Stimulated activated CD8-positive, alpha-beta memory T cell treated with anti-CD3 and anti-CD28 coated beads, Interleukin-4, amount 100 ng/mL, for 24 hours (primary cell): ENCODE measurements around the gene CAMTA1.
"Not testable (repeated sequence)": the region's sequence is repeated elsewhere in the genome, so short reads cannot be mapped to it uniquely, and the experiment has no call there.

ENCODE experiments used
- DNase-seq: peaks from one replicate; pipeline ENCODE4 v3.0.0-alpha.2; 2020; ENCODE audit warnings: low read depth

Gene CAMTA1

DNA sequence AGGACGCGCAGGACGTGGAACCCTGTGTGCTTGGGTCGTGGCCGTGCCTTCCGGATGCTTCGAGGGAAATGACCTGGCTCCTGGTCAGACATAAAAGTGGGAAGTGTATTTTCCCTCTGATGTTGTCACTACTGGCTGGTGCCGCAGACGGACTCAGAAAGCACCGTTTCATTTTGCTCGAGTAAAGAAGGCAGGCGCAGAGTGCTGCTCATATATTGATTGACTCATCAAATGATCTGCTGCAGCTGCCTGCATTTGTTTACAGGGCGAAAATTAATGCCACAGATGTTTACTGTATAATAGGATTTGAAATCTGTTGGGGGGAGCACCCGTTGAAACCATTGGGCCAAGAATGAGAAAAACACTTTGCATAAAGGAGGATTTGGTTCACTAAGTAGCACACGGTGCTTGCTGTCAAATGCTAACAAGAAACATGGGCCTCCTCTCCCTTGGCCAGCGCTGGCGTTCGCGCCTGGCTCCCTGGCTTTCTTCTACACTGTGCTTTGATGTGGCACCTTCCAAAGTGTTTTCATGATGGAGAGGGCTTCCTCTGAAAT lies 365.5 kb downstream of the CAMTA1 start:
- DNase-seq = no peak

DNA sequence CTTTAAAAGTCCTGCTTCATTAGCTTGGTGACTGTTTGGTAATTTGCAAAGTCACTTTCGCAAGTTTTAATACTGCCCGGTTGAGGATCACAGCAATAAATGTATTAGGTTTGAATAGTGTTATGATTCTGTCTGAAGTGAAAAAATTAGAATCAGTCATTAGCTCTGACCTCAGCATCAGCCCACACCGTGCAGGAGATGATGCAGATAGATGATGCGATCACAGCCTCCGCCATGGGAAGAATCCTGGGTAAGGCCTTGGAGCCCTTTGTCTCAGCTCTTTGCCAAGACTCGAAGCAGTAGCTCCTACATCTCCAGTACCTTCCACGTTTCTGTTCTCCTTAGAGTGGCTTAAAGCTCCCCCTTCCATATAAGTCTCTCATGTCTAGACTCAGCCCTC lies 366.7 kb downstream of the CAMTA1 start:
- no peak for DNase-seq

DNA sequence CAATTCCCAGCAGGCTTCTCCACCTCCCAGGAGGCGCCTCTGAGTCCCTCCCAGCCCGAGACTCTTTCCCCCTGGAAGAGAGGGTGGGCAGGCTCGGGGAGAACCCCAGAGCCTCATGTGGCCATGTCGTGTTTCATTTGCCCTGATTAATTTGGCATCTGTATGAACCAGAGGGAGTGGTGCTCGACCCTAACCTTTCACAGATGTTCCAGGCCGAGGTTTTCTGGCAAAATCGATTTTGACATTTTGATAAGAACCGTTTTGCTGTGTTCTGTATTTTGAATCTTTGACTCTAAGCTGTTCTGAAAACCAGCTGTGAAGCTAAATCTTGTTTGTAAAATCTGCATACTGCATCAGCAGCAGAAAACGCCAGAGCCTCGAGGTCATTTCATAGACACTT lies 367.4 kb downstream of the CAMTA1 start:
- DNase-seq = no peak

DNA sequence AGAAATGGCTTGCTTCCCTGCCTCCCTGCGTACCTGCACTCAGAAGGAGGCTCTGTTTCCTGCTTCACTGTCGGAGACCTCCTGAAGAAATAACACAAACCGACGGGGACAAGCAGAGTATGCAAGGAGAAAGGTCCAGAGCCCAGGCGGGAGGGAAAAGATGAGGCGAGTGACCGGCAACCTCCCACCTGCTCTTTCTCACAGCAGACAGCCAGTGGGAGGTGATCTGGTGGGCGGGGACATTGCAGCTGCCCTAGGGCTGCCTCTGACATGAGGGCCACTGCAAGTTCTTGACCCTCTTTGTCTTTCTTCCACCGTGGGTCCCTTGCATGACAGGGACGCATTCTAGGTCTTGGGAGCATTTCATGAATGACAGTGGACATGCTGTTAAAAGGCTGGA lies 368.2 kb downstream of the CAMTA1 start:
- no peak for DNase-seq

DNA sequence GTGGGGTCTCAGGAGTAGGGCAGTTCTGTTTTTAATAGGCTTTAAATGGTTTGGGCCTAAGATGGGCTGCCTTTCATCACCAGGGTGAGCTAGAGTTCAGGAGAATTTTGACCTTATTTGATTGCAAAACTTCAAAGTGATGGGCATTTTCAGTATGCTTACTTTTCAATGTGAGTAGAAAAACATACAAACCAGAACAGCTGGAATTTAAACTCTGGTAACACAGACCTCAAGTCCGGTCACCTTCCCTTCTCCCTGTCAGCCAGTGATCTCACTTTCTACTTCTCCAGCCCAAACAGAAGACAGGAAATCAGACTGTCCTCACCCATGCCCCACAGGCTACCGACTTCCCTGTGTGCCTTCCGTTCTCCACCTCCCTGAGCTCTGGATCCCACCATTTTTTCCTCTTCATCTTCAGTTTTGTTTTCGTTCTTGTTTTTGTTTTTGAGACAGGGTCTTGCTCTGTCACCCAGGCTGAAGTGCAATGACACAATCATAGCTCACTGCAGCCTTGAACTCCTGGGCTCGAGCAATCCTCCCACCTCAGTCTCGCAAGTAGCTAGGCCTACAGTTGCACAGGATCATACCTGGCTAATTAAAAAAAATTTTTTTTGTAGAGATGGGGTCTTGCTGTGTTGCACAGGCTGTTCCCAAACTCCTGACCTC lies 374.0 kb downstream of the CAMTA1 start:
- no peak for DNase-seq

DNA sequence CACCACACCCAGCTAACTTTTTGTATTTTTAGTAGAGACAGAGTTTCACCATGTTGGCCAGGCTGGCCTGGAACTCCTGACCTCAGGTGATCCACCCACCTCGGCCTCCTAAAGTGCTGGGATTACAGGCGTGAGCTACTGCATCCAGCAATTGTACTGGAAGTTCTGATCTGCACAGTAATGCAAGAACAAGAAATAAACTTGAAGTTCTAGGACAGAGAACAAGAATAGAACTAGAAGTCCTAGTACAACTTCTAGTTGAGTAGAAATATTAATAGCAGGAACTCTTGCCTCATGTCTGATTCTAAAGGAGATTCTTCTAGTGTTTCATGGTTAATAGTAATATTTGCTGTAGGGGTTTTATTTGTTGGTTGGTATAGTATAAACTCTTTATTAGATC lies 383.3 kb downstream of the CAMTA1 start:
- DNase-seq = not testable (repeated sequence)

DNA sequence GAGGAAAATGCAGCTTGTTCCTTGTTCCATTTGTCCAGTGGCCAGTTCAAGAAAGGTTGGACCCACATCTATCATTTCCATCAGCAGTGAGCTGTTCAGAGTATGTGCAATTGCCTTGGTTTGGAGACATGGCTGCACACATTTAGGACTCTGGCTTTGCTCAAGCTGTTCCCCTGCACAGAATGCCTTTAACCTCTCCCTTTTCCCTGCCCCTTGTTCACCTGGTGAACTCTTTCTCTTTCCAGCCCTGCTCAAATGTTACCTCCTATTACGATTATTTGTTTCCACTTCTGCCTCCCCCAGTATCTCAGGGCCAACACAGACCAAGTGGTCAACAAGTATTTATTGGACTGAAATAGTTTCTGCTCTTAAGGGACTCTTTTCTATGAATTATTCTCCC lies 385.9 kb downstream of the CAMTA1 start:
- DNase-seq = no peak

DNA sequence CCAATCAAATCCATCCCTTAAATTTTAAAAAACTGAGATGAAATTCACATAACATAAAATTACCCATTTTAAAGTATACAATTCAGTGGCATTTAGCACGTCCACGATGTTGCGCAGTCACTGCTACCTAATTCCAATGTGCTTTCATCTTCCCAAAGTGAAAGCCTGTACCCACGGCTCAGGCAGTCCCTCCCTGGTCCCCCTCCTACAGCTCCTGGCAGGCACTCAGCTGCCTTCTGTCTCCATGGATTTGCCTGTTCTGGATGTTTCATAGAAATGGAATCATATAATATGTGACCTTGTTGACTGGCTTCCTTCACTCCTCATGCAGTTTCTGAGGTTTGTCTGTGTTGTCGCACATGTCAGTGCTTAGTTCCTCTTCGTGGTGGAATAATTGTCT lies 386.3 kb downstream of the CAMTA1 start:
- no peak for DNase-seq

DNA sequence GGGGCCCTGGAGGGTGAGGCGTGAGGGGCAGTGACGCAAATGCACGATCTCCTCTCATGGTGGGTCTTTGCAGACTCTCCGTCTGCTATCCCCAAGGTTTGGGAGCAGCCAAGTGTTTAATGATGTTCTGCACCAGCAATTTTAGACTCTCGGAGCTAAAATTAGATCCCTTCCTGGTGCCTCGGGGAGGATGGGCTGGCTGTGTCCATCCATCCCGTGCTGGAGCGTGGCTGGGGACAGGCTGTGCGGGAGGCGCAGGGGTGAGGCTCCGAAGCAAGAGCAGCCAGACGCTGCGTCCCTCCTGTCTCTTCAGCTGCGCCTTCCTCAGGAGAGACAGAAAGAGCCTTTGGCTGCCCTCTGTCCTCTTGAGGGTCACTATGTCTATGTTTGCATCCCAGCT lies 387.6 kb downstream of the CAMTA1 start:
- no peak for DNase-seq

DNA sequence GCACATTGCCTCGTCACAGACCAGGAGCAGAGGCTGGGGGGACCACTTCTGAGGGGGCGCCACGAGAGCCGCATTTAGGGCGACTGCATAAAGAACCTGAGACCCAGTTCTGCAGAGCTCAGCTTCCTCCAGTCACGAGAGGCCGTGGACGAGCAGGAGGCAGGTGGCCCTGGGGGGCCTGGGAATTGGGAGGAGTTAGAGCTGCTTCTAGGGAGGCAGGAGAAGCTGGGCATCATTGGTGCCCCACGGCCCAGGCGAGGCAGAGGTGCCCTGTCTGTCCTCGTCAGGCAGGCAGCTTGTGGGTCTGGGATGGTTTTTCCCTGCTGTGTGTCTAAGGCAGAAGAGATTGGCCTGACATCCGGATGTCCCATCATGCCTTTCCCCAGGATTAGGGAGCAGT lies 389.3 kb downstream of the CAMTA1 start:
- DNase-seq = no peak

DNA sequence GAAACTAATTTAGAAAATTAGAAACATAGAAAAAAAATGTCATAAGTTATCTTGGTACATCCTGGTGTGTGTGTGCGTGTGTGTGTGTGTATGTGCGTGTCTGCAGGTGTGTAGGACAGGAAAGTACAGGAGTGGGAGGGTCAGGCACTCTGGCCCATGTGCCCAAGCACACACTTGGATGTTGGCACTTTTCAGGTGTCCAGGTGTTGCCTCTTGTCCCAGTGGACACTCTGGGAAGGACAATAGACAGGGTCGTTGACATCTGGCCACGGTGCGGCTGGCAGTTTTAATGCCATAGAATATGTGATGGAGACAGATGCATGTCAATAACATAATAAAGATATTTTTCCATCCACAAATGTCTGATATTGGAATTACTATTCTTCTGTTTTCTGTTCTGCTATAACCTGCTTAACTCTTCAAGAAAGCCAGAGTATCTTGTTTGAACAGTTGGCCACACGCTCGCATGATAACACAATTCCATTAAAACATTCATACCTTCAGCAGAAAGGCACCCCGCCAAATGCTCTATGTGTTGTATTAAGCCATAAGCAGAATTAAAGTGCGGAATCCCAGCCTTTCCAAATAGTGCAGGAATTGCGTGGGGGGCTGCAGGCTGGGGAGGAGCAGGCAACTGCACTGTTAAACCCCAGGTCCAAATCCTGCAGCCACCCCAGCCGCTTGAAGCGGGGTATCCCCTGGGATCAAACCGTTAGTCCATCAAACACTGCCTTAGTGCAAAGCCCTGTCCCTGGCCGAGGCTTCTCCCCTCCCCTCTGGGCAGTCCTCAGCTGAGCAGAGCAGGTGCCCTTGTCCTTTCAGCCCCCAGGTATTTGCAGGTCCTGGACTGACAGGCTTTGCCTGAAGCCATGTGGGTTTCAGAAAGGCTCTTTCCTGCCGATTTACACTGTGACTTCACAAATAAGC lies 390.0 kb downstream of the CAMTA1 start:
- no peak for DNase-seq

DNA sequence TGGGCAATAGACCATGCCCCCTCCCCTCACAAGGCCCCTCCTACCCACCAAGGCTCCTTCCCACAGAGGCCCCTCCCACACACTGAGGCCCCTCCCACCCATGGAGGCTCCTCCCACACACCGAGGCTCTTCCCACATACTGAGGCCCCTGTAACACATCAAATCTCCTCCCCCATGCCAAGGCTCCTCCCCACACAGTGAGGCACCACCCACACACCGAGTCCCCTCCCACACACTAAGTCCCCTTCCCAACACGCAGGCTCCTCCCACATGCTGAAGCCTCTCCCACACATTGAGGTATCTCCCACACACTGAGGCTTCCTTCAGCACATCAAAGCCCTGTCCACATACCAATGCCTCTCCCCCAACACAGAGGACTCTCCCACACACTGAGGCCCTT lies 391.8 kb downstream of the CAMTA1 start:
- no peak for DNase-seq

DNA sequence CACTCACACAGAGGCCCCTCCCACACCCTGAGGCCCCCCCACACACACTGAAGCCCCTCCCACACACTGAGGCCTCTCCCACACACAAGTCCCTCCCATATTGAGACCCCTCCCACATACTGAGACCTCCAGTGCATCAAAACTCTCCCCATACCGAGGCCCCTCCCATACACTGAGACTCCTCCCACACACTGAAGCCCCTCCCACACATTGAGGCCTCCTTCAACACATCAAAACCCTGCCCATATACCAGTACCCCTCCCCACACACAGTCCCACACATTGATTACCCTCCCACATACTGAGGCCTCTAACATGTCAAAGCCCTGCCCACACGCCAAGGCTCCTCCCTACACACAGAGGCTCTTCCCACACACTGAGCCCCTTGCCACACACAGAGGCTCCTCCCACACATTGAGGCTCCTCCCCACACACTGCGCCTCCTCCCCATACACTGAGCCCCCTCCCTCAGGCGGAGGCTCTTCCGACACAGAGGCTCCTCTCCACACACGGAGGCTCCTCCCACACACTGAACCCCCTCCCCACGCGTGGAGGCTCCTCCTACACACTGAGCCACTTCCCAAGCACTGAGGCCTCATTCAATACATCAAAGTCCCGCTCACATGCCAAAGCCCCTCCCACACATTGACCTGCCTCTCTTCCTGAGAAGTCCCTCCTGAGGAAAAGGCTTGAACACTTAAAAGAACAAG lies 392.3 kb downstream of the CAMTA1 start:
- no peak for DNase-seq

DNA sequence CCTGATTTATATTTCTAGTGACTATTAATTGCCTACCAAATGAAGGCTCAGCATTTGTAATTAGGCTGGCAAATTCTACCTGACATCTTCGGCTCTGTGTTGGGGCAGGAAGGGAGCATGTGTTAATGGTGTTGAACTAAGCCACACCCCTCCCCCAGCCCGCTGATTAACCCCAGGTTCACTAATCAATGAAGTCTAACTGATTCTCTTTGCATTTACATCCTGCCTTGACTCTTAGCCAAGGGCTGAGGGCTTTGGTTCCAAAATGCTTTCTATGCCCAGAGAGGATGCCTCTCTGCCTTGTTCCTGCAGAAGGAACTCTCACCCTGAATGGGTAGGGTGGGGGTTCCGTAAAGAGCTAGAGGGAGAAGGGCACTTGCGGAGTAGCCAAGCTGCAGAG lies 393.1 kb downstream of the CAMTA1 start:
- no peak for DNase-seq

DNA sequence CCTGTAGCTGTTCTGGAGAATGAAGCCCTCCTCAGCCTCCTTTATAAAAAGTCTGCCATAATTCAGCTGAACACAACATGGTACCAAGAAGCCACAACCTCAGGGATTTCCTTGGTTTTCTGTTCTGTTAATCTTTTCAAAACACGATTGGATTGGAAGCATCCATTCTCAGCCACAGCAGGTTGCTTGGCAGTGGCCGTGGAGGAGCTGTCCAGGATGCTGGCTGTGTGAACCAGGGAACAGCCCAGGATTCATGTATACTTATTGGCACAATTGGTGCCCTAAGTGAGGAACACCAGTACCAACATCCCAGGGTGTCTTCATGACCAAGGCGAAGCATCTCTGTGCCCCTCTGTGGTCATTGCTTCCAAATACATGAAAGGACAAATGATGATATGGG lies 393.5 kb downstream of the CAMTA1 start:
- no peak for DNase-seq

DNA sequence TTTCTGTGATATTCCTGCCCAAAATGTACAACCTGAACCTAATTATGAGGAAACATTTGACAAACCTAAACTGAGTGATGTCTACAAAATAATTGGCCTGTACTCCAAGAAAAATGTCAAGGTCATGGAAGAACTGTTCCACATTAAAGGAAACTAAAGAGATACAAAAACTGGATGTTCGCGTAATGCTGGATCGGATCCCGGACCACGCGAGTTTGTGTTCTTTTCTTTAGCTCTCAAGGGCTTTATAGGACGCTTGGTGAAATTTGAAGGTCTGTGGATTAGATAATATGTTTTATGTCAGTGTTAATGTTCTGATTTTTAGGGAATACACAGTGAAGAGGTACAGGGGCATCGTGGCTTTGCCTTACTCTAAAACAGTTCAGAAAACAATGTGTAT lies 400.5 kb downstream of the CAMTA1 start:
- no peak for DNase-seq

DNA sequence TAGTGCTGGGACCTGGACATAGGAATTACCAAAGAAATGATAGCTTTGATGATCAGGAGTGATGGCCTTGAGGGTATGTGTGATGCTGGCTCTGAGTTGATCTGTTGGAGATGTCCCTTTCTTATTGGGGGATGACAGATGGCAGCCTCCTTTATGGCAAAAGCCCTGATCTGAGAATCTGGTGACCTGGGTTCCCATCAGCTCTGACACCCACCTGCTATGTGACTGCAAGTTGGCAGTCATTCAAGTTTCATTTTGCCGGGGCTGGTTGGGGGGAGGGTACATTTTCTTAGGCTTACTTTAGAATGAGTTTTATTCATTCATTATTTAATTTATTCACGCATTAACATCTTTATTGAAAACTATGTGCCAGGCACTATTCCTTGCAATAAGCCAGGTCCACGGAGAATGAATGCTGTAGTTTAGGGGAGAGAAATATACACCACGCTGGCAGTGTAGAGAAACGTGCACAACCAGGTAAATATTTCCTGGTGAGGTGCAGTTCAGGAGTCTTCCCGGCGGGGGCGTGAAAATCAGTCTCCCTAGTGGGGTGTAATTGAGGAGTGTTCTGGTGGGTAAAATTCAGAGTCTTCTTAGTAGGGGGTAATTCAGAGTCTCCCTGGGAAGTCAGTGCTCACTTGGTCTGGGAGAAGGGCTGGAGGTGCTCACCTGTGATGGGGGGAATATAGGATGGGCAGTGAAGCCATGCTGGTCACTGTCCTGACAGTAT lies 401.3 kb downstream of the CAMTA1 start:
- no peak for DNase-seq

DNA sequence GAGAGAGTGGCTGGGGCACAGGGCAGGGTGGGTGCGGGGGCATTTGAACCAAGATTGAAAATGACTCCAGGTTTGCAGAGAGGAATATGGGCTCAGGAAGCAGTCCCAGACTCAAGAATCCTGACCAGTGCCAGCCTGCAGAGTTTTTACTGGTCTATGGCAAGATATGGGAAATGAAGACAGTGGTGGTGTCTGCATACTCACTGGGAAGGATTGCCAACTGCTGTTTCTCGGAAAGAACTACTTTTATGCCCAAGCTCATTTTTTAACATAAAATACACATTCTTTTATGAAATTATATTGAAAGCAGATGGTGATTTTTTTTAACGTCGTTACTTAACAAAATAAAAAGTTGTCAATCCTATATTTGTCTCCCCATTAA lies 401.8 kb downstream of the CAMTA1 start:
- DNase-seq = no peak

DNA sequence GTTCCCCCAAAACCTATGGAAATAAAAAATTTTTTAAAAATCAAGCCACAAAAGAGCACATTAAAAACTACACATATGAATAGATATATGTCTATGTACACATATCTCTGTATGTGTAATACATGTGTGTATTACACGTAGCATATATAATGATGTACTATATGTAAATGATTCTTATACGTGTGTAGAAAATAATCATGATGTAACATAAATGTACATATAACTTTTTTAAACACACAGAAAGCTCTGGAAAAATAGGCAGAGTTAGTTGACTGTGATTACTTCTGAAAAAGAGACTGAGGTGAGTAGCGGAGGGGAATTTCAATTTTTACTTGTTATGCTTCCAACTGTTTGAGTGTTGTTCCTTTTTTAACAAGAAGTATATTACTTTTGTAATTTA lies 405.0 kb downstream of the CAMTA1 start:
- DNase-seq = no peak

DNA sequence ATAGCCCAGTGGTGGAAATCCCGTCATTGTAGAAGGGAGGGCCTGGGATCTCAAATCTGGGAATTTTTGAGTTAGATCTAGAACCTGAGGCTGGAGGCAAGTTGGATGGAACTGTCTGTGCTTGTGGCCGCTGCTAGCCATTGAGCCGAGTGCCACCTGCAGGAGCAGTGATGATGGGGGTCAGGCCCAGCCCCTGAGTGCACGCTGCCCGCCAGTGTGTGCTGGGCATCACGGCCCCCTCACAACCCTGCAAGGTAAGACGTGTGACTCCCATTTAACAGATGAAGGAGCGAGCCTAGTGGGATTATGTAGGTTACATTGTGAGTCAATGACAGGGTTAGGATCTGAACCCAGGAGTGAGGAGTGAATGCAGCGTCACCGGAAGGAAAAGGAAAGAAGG lies 407.2 kb downstream of the CAMTA1 start:
- no peak for DNase-seq

DNA sequence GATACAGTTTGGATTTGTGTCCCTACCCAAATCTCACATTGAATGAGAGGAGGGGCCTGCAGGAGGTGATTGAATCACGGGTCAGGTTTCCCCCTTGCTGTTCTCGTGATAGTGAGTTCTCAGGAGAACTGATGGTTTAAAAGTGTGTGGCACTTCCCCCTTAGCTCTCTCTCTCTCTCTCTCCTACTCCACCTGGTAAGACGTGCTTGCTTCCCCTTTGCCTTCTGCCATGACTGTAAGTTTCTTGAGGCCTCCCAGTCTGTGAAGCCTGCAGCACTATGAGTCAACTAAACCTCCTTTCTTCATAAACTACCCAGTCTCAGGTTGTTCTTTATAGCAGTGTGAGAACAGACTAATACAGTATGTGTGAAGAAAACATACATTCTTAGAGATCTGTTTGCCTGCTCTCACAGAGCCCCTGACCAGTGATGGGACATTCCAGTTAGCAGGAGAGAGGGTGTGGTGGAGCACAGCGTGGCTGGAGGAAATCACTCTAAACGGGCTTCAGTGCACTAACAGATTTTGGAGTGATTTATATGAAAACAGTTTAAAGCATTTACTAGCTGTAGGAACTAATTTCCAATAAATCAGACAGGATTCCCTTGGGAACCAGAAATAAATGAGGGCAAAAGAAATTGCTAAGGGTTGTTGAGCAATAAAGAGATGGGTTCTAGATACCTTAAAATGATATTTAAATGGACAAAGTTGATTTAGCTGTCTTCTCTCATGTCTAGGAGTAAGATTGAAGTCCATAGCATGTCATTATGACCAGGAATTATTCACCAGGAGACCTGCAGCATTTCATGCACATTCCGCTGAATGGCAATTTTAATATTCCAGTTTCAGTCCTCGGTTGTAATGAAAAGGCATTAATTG lies 411.0 kb downstream of the CAMTA1 start:
- DNase-seq = no peak
